Activated CD8-positive, alpha-beta T cell treated with anti-CD3 and anti-CD28 coated beads, Interleukin-2, amount 10 ng/mL, durations not matched to agents 7 days and 5 days (primary cell): ENCODE data around the gene POLR2F. TPM values are rescaled to one million over a fixed set of nuclear protein-coding genes. Genes with fewer than 3 reads are reported as not detected.
A peak's percentile ranks its signal among the peaks of the same experiment; 100 is the strongest.

ENCODE experiments used
- ATAC-seq: fragments of 150-1000 bp; cut with Tn5 transposase; one replicate; pipeline ENCODE4 v1.10.0; 2021; ENCODE audit warnings: moderate library complexity
- CTCF ChIA-PET: fragments of 350-600 bp; sonication (Branson Sonifier 250); formaldehyde crosslinking; loops from one replicate; lab custom pipeline; 2021; ENCODE audit warnings: antibody characterized with exemption; lab: Charles Lee
- POLR2A ChIA-PET: fragments of 350-600 bp; sonication (Branson Sonifier 250); formaldehyde crosslinking; loops from one replicate; lab custom pipeline; 2021; ENCODE audit warnings: antibody characterized with exemption; lab: Charles Lee
- DNase-seq: peaks from one replicate; pipeline ENCODE4 v3.0.0-alpha.2; 2020
- H3K27ac Mint-ChIP-seq: one replicate; pipeline ENCODE4 v1.8.0; 2021; ENCODE audit warnings: mild to moderate bottlenecking, mixed read lengths
- H3K27me3 Mint-ChIP-seq: one replicate; pipeline ENCODE4 v1.8.0; 2021; ENCODE audit warnings: low read depth, mixed read lengths
- H3K36me3 Mint-ChIP-seq: one replicate; pipeline ENCODE4 v1.8.0; 2021; ENCODE audit warnings: low read depth, mixed read lengths
- H3K4me1 Mint-ChIP-seq: one replicate; pipeline ENCODE4 v1.8.0; 2021; ENCODE audit warnings: low read depth, mixed read lengths
- H3K4me3 Mint-ChIP-seq: one replicate; pipeline ENCODE4 v1.8.0; 2021; ENCODE audit warnings: mild to moderate bottlenecking, mixed read lengths
- H3K9me3 Mint-ChIP-seq: one replicate; pipeline ENCODE4 v1.8.0; 2022; ENCODE audit warnings: mixed read lengths; ENCODE audit not compliant: insufficient read depth
- total RNA-seq, 2 experiments: library from RNA; stranded (reverse); gene quantifications; one replicate each; pipeline ENCODE4 v1.2.3, GENCODE V29; 2021

POLR2F gene
- total RNA-seq, 2 experiments from 2014 or later = 71.7 to 73.8 TPM

GRCh38 chr22:37957232-37957631 is 3.7 kb downstream of the POLR2F start:
- ChIA-PET CTCF (no interaction called here), POLR2A (no interaction called here)
- no peak for ATAC-seq
- H3K27ac Mint-ChIP-seq = no peak overlapping the region
- H3K9me3 Mint-ChIP-seq = no peaks in the 10 kb centered on the region
- peaks cover 23% of the 10 kb centered on the region for H3K4me1 Mint-ChIP-seq
- H3K27me3 Mint-ChIP-seq = peaks cover 7% of the 10 kb centered on the region
- no peak overlapping the region for H3K4me3 Mint-ChIP-seq
- DNase-seq = no peak
- peaks cover 47% of the 10 kb centered on the region for H3K36me3 Mint-ChIP-seq

- Mint-ChIP-seq H3K4me1 (peaks cover 8% of the 10 kb centered on the region), H3K36me3 (peaks cover 48% of the 10 kb centered on the region), H3K9me3 (no peaks in the 10 kb centered on the region), H3K27me3 (no peaks in the 10 kb centered on the region), H3K27ac (no peak overlapping the region), H3K4me3 (no peak overlapping the region)
- no peak for DNase-seq
- no peak for ATAC-seq
- ChIA-PET CTCF (interaction anchor here (0.8 to 3.7 kb wide), 3 partner anchors 25 to 141 kb away, joined by 4 to 12 read pairs (median 6); no protein-coding TSS in a partner anchor), POLR2A (no interaction called here)
Observed at GRCh38 chr22:37959231-37959825, 5.8 kb downstream of the POLR2F start.

- H3K4me3 Mint-ChIP-seq = no peak overlapping the region
- H3K36me3 Mint-ChIP-seq = peaks cover 53% of the 10 kb centered on the region
- peaks cover 3% of the 10 kb centered on the region for H3K4me1 Mint-ChIP-seq
- POLR2A ChIA-PET = interaction anchor here (0.6 kb wide), 1 partner anchor 1430 kb away, joined by 4 read pairs; no protein-coding TSS in a partner anchor
- no peaks in the 10 kb centered on the region for H3K9me3 Mint-ChIP-seq
- ATAC-seq (no peak), DNase-seq (no peak)
- CTCF ChIA-PET = interaction anchor here (1.2 to 3.7 kb wide), 2 partner anchors 97 to 143 kb away, joined by 3 to 12 read pairs; no protein-coding TSS in a partner anchor
- H3K27me3 Mint-ChIP-seq = no peaks in the 10 kb centered on the region
- no peak overlapping the region for H3K27ac Mint-ChIP-seq
Observed at GRCh38 chr22:37961062-37961461, 7.6 kb downstream of the POLR2F start.

- no peak for ATAC-seq
- Mint-ChIP-seq H3K4me3 (no peak overlapping the region), H3K27me3 (no peaks in the 10 kb centered on the region), H3K36me3 (peaks cover 41% of the 10 kb centered on the region), H3K9me3 (no peaks in the 10 kb centered on the region), H3K4me1 (peaks cover 4% of the 10 kb centered on the region), H3K27ac (no peak overlapping the region)
- no peak for DNase-seq
- ChIA-PET POLR2A (no interaction called here), CTCF (interaction anchor here (0.7 to 2.5 kb wide), 10 partner anchors 11 to 148 kb away, joined by 3 to 38 read pairs (median 4); partner anchors contain the start of genes ANKRD54, C22orf23 and POLR2F)
Observed at GRCh38 chr22:37965940-37966664, 12.6 kb downstream of the POLR2F start.

GRCh38 chr22:37967147-37967546 is 13.6 kb downstream of the POLR2F start:
- DNase-seq = no peak
- CTCF ChIA-PET = interaction anchor here (1.3 kb wide), 1 partner anchor 149 kb away, joined by 4 read pairs; no protein-coding TSS in a partner anchor
- no peak for ATAC-seq
- POLR2A ChIA-PET = no interaction called here
- Mint-ChIP-seq H3K27ac (no peak overlapping the region), H3K4me3 (no peak overlapping the region), H3K36me3 (peaks cover 32% of the 10 kb centered on the region), H3K9me3 (no peaks in the 10 kb centered on the region), H3K27me3 (no peaks in the 10 kb centered on the region), H3K4me1 (peaks cover 4% of the 10 kb centered on the region)

GRCh38 chr22:37967637-37968451 is 14.3 kb downstream of the POLR2F start:
- Mint-ChIP-seq H3K4me3 (no peak overlapping the region), H3K27ac (no peak overlapping the region)

GRCh38 chr22:37968452-37969251 is 15.2 kb downstream of the POLR2F start:
- POLR2A ChIA-PET = interaction anchor here (0.6 kb wide), 1 partner anchor 125 kb away, joined by 3 read pairs; no protein-coding TSS in a partner anchor
- H3K9me3 Mint-ChIP-seq = no peaks in the 10 kb centered on the region
- H3K27me3 Mint-ChIP-seq = no peaks in the 10 kb centered on the region
- CTCF ChIA-PET = no interaction called here
- H3K4me3 Mint-ChIP-seq = no peak overlapping the region
- H3K27ac Mint-ChIP-seq = no peak overlapping the region
- ATAC-seq (no peak), DNase-seq (no peak)
- peaks cover 4% of the 10 kb centered on the region for H3K4me1 Mint-ChIP-seq
- peaks cover 29% of the 10 kb centered on the region for H3K36me3 Mint-ChIP-seq

More at GRCh38 chr22:37967637-37968451, 14.3 kb downstream of the POLR2F start:
- ATAC-seq (no peak), DNase-seq (no peak)
- H3K9me3 Mint-ChIP-seq = no peaks in the 10 kb centered on the region
- POLR2A ChIA-PET = no interaction called here
- H3K36me3 Mint-ChIP-seq = peaks cover 29% of the 10 kb centered on the region
- CTCF ChIA-PET = interaction anchor here (1.3 kb wide), 1 partner anchor 149 kb away, joined by 4 read pairs; no protein-coding TSS in a partner anchor
- no peaks in the 10 kb centered on the region for H3K27me3 Mint-ChIP-seq
- peaks cover 4% of the 10 kb centered on the region for H3K4me1 Mint-ChIP-seq

- ChIA-PET POLR2A (no interaction called here), CTCF (interaction anchor here (0.8 kb wide), 1 partner anchor 81 kb away, joined by 3 read pairs; no protein-coding TSS in a partner anchor)
- DNase-seq (no peak), ATAC-seq (no peak)
- H3K4me3 Mint-ChIP-seq = no peak overlapping the region
- no peak overlapping the region for H3K27ac Mint-ChIP-seq
- no peaks in the 10 kb centered on the region for H3K27me3 Mint-ChIP-seq
- no peaks in the 10 kb centered on the region for H3K9me3 Mint-ChIP-seq
- peaks cover 3% of the 10 kb centered on the region for H3K4me1 Mint-ChIP-seq
- H3K36me3 Mint-ChIP-seq = peaks cover 23% of the 10 kb centered on the region
Observed at GRCh38 chr22:37970864-37971263, 17.4 kb downstream of the POLR2F start.

GRCh38 chr22:37971475-37972434 is 18.3 kb downstream of the POLR2F start:
- POLR2A ChIA-PET = no interaction called here

GRCh38 chr22:37972527-37972926 is 19.0 kb downstream of the POLR2F start:
- Mint-ChIP-seq H3K27me3 (no peaks in the 10 kb centered on the region), H3K27ac (no peak overlapping the region), H3K9me3 (no peaks in the 10 kb centered on the region), H3K4me1 (no peaks in the 10 kb centered on the region), H3K36me3 (peaks cover 16% of the 10 kb centered on the region), H3K4me3 (no peak overlapping the region)
- ATAC-seq (no peak), DNase-seq (no peak)
- ChIA-PET CTCF (no interaction called here), POLR2A (no interaction called here)

More at GRCh38 chr22:37971475-37972434, 18.3 kb downstream of the POLR2F start:
- ATAC-seq (no peak), DNase-seq (no peak)
- no peak overlapping the region for H3K4me3 Mint-ChIP-seq
- no peaks in the 10 kb centered on the region for H3K9me3 Mint-ChIP-seq
- no peaks in the 10 kb centered on the region for H3K4me1 Mint-ChIP-seq
- CTCF ChIA-PET = interaction anchor here (0.8 kb wide), 1 partner anchor 80 kb away, joined by 3 read pairs; no protein-coding TSS in a partner anchor
- no peaks in the 10 kb centered on the region for H3K27me3 Mint-ChIP-seq
- H3K36me3 Mint-ChIP-seq = peaks cover 20% of the 10 kb centered on the region
- H3K27ac Mint-ChIP-seq = peak overlapping the region; percentile 19
